Astrocyte of the hippocampus (primary cell): ENCODE results near the gene PYCR2.
A peak's percentile ranks its signal among the peaks of the same experiment; 100 is the strongest.
"Not testable (repeated sequence)": the region's sequence is repeated elsewhere in the genome, so short reads cannot be mapped to it uniquely, and the experiment has no call there.

ENCODE experiments used
- DNase-seq: peaks from one replicate; pipeline ENCODE4 v3.0.0; 2011; ENCODE audit warnings: low read depth, low spot score

PYCR2 gene

DNA sequence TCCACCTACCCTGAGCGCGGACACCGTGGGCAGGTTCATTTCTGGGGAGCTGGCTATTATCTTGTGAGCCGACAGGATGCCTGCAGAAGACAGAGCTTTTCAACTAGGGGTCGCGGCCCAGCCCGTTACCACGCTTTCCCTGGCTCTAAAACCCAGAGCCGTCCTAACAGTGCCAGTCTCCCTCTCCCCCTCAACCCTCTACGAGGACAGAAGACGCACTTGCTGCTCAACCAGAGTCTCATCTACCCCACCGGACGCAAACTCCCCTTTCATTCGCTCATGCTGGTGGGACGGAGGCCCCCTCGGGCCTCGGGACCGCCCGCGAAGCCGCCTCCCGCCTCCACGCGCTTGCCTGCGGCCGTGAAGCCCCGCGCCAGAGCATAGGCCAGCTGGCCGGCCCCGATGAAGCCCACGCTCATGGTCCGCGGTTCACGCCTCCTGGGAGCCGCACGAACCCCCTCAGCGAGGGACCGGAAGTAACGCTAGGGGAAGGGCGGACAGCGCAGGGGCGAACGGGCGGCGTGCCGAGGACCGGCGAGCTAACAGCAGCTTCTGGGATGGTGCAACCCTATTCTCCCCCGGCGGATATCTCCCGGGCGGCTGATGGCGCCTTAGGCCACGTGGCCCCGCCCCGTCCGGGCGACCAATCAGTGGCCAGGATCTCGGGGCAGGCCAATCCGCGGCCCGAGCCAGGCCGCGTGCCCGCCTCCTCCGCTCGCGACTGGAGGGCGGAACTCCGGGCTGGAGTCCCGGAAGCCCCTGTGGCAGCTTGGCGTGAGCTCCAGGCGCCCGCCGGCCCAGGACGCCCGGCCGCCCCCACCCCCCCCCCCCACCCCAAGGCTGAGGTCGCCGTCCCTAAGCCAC lies at the start of gene PYCR2:
Gene PYCR2, minus strand, starts transcription at position 559 of the 864 bp plus-strand sequence. Its CDS starts 140 bp downstream, at position 419.
- peak; percentile 99 for DNase-seq

DNA sequence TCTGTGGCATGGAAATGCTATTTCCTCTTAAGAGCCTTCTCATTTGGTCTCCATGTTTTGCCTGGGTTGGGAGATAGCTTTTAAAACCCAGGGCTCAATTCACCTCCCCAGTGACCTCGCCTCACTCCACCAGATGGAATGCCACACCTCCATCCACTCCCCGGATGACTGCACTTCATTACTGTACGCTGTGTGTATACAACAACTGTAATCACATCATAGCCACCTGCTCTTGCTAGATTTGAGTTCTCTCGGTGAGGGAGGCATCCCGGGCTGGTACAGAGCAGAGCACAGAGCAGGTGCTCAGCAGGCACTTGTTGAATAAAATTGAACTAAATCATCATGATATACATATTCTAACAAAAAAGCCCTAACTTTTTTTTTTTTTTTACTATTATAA lies 49.1 kb upstream of the PYCR2 start:
- DNase-seq, result no peak

DNA sequence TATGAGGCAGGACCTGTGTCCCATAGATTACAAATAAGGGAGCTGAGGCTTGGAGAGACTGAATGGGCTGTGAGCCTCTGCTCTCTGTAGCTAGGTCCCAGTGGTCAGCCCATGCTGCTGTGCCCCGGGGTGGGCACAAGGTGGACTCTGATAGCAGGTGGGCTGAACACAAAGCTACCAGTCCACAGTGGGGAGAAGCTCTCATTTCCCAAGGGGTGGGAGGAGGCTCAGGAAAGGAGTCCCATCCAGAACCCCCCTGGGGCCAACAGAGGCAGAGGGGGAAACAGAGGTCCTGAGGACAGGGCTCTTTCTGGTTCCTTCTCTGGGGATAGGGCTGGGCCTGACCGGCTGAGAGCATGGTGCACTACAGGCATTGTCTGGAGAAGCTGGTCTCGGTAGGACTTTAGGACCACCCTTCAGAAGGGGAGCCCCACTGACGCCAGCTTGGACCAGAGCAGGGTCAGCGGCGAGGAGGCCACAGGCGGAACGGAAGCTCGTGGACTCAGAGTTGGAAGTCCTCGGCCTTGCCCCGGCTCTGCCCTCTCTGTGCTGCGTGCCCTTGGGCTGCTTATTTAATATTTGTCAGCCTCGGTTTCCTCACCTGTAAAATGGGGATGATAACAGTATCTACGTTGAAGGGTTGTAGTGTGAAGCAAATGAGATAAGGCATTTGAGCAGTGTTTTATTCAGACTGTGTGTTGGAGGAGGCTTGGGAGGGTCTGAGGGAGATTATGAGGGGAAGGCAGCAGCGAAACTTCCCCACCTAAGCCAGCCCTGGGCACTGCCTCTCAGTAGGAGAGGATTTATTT lies 48.5 kb upstream of the PYCR2 start:
- no peak for DNase-seq

DNA sequence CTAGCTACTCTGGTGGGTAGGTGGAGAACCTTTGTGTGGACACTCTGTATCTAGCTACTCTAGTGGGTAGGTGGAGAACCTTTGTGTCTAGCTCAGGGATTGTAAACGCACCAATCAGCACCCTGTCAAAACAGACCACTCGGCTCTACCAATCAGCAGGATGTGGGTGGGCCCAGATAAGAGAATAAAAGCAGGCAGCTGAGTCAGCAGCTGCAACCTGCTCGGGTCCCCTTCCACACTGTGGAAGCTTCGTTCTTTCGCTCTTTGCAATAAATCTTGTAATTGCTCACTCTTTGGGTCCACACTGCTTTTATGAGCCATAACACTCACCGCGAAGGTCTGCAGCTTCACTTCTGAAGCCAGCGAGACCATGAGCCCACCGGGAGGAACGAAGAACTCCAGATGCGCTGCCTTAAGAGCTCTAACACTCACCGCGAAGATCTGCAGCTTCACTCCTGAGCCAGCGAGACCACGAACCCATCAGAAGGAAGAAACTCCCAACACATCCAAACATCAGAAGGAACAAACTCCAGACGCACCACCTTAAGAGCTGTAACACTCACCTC lies 46.6 kb upstream of the PYCR2 start:
- not testable (repeated sequence) for DNase-seq

DNA sequence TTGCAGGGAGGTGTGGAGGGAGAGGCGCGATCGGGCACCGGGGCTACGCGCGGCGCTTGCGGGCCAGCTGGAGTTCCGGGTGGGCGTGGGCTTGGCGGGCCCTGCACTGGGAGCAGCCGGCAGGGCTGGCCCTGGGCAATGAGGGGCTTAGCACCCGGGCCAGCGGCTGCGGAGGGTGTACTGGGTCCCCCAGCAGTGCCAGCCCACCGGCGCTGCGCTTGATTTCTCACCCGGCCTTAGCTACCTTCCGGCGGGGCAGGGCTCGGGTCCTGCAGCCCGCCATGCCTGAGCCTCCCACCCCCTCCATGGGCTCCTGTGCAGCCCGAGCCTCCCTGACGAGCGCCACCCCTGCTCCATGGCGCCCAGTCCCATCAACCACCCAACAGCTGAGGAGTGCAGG lies 45.7 kb upstream of the PYCR2 start:
- not testable (repeated sequence) for DNase-seq

DNA sequence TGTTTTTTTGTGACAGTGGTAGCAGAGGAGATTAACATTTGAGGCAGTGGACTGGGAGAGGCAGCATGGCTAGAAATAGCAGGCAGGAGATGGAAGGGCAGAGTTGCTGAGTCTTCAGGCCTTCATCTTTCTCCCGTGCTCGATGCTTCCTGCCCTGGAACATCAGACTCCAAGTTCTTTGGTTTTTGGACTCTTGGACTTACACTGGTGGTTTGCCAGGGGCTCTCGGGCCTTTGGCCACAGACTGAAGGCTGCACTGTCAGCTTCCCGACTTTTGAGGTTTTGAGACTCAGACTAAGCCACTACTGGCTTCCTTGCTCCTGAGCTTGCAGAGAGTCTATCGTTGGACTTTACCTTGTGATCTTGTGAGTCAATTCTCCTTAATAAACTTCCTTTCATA lies 41.2 kb upstream of the PYCR2 start:
- DNase-seq, result no peak

DNA sequence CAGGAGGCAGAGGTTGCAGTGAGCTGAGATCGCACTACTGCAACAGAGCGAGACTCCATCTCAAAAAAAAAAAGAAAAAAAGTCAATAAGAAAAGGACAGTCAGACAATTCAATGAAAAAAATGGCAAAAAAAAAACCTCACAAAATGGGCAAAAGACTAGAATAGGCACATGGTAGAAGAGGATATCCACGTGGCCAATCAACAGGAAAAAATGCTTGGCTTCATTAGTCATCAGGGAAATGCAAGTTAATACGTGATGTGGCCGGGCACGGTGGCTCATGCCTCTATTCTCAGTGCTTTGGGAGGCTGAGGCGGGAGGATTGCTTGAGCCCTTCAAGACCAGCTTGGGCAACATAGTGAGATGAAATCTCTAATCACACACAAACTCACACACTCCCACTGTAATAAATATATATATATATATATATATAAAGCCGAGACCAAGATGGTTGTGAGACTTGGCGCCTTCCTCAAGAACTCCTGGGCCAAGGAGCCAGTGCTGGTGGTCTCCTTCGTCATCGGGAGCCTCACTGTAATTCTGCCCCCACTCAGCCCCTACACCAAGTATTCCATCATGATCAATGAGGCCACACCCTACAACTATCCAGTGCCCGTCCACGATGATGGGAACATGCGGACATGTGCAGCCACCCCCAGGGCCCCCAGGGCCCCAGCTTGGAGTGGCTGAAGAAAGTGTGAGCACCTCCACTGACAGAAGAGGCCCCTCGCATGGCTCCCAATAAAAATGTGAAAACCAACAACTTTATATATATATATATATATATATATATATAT lies 39.9 kb upstream of the PYCR2 start:
- no peak for DNase-seq

DNA sequence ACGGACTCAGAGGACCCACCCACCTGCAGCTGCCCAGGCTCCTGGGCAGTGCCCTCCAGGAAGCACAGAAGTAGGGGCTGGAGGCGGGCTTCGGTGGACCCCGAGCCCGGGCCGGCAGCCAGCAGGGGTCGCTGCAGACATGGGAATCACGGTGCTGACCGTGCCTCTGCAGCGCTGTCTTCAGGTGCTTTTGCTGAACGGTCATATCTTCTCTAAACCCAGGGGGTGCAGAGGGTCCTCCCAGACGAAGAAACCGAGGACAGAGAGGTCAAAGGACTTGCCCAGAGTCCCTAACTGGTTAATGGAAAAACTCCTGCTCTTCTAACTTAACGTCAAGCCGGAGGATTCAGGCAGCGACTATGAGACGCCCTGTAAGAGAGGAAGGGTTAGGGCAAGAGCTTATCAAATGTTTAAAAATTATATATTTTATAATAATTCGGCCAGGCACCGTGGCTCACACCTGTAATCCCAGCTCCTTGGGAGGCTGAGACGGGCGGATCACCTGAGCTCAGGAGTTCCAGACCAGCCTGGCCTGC lies 38.5 kb upstream of the PYCR2 start:
- peak; percentile 34 for DNase-seq

DNA sequence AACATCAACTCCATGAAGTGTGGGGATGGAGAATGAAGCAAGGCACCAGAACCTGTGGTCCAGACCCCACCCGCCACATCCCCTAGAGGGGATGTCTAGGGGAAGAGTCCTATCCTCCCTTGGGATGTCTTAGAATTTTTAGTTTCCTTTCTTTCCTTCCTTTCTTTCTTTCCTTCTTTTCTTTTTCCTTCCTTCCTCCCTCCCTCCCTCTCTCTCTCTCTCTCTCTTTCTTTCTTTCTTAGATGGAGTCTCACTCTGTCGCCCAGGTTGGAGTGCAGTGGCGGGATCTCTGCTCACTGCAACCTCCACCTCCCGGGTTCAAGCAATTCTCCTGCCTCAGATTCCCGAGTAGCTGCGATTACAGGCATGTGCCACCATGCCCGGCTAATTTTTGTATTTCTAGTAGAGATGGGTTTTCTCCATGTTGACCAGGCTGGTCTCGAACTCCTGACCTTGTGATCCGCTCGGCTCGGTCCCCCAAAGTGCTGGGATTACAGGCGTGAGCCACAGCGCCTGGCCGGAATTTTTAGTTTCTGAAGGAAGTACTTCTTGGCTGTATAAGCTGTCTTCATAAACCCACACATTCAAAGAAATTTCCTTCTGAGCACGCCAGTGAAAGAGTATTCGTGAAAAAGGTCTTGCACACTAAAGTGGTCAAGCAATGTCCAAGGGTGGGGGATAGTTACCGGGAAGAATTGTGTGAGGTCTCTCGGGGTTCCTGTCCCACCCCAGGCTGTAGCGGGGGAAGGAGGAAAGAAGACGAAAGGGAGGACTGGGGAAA lies 37.8 kb upstream of the PYCR2 start:
- DNase-seq, result no peak

DNA sequence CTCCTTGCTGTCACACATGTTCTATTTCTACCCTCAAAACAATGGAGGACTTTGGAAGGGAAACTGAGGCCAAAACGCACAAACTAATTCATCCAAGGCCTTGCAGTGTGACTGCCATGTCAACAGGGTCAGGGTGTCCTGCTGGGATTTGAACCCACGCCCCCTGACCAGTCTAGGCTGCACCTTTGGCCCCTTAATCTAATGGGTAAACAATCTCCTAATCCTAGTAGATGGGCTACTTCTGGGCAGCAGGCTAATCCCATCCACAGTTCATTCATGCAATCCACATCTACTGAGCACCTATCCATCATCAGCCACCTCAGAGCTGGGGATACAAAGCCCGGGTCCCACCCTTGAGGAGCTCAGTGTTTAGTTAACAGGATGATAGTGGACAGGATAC lies 34.0 kb upstream of the PYCR2 start:
- no peak for DNase-seq

DNA sequence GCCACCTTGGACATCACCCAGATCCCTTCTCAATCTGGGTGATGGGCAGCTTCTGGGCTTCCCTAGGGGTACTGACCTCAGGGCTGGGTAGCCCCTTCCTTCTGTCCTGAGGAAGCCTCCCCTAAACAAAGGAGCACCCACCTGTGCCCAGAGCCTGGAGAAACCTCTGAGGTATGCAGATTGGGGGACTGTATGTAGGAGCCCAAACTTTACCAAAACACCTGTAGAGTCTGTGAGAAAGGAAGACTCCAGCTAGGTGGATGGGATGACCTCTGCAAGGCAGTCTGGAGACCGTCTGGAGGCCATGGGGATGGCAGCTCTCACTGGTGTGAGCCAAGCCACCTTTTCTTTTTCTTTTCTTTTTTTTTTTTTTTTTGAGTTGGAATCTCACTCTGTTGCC lies 30.7 kb upstream of the PYCR2 start:
- DNase-seq, result no peak

DNA sequence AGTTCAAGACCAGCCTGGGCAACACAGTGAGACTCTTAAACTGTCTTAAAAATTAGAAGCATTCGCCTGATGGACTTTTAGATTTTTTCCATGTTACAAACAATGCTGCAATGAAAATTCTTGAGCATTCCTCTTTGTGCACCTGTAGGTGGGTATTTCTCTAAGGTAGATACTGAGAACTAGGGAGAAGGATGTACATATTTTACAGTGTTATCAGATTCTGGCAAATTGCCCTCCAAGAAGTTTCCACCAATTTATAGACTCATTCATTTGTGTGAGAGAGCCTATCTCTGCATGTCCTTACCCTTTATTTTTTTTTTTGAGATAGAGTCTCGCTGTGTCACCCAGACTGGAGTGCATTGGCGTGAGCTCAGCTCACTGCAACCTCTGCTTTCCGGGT lies 29.3 kb upstream of the PYCR2 start:
- no peak for DNase-seq

DNA sequence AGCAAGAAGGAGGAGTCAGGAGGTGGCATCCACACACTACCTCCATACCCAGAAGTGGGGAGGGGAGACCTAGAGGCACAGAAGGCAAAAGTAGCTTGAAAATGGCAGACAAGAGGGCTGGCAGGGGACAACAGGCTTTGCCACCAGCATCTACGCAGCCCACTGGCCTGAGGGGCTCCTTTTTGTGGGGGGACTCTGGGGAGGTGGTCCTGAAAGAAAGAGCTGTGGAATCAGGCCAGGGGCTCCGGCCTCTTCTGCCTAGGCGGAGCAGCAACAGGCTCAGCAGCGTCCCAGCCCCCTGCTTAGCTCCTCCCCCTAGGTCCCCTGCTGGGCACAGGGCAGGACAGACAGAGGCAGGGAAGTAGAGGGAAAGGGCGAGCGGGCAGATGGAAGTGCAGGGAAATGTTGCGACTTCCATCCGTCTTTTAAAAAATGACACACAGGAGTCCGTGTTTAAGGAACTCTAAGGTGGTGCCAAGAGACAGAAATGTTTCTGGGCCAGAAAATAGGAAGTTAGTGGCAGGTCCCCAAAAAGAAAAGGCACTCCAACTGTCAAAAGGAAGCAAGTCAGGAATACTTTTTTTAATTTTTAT lies 27.0 kb upstream of the PYCR2 start:
- no peak for DNase-seq

DNA sequence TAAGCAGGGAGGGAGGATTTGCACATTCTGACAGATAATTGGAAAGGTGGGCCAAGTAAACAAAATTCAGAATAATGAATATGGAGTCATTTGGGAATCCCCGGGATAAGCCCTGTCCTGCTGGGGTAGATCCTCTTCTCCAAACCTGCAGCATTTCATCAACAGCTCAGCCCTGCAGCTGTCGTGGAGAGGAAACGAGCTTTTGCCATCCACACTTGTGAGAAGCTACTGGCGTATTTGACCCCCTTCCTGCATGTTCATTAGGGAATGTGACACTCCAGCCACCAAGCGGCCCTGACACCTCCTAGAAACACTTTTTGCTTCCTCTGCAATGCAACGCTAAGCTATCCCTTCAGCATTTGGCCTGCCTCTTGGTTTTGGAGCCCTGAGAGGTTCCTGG lies 25.0 kb upstream of the PYCR2 start:
- no peak for DNase-seq

DNA sequence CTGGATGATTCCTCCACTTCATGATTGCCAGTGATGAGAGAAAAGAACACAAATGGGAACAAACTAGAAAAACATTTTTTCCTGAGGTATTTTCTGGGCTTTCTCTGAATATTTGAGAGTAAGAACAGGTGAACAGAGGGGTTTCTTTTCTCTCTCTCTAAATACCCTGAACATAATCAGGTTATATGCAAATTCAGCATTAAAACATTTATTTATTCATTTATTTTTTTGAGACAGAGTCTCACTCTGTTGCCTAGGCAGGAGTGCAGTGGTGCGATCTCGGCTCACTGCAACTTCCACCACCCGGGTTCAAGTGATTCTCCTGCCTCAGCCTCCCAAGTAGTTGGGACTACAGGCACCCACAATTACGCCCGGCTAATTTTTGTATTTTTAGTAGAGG lies 22.8 kb upstream of the PYCR2 start:
- DNase-seq, result no peak

DNA sequence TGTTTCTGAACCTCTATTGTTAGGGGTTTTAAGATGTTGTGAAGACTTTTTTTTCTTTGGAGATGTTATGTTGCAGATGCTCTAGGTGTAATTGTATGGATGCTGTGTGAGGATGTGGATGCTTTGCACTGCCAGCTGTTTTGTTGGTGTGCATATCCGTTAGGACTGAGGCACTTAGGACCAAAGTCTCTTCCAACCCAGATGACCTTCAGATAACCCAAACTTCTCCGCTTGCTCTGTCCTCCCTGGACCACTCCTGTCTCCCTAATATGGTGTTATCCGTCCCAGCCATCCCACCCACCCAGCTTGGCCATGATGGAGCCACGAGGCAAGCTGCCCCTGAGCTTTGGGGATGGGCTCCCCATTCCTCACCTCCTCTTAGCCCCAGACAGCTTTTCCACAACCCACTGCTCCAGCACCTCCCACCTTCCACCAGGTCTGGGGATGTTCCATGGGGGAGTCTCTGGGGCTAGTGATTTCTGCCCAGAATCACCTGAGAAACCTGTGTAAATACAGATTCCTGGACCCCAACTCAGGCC lies 22.1 kb upstream of the PYCR2 start:
- no peak for DNase-seq

DNA sequence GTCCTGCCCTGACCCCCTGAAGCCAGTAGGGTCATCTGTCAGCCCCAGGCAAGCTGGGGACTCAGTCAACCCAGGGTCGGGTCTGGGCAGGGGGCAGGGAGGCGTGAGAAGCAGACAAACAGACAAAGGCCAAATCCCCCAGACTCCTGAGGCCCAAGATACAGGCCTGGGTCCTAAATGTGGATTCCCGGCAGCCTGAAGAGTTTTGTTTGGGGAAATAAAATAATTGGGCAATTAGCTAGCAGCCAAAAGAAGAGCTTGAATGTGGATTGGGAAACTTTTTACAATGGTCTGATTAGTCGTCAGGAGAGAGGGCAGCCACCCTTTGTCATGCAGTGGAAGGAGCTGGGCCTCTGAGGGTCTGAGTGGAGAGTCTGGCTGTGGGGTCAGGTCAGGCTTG lies 21.5 kb upstream of the PYCR2 start:
- DNase-seq, result no peak

DNA sequence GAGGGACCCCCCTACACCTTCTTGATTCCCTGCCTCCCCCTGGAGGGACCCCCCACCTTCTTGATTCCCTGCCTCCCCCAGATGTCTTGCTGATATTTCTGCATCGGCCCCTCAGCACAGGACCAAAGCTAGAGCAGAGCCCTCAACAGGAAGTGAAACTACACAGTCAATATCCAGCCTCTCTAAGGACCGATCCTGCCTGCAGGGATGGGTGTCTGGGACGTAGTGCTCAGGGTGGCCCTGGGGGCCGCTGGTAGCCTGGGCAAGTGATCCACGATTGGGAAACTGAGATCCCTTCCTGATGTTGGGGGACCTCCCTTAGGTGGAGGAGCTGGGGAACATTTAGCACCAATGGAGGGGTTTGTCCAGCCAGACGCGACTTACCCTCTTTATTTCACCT lies 20.9 kb upstream of the PYCR2 start:
- no peak for DNase-seq

DNA sequence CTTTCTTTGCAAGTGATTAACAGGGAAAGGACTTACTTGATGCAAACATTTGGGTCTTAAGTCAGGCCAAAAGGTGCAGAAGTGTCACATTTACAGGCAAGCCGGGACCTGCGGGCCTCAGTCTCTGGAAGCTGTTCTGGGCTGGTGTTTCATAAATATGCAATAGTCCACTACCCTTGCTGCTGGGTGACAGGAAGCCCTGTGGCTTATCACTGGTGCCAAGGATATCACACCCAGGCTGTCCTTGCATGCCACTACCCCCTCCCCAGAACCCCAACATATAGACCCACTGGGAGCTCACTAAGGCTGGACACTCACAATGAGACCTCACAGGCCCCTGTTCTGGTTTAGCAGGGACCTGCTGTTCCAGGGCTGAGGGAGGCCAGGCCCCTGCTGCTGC lies 20.3 kb upstream of the PYCR2 start:
- no peak for DNase-seq

DNA sequence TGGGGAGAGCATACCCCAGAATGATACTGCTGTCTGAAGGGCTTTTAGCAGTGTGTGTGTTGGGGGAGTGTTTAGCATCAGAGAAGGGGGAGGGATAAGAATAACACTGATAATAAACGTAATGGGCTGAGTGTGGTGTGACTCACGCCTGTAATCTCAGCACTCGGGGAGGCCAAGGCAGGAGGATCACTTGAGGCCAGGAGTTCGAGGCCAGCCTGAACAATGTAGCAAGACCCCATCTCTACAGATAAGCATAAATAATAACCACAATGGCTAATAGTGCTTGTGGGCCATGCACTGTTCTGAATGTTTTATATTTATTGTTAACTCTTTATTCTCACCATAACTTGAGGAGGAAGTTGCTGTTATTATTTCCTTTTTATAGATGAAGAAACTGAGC lies 19.5 kb upstream of the PYCR2 start:
- DNase-seq, result no peak
